SU-DHL-6 (cell line): Measurements from ENCODE around the gene NBPF3.

ENCODE experiments used
- H2AFZ ChIP-seq: fragments of 200-600 bp; sonication (generic); 2 replicates; pipeline ENCODE4 v1.6.1; 2014; ENCODE audit warnings: low read depth, mild to moderate bottlenecking, moderate library complexity, mixed read lengths, antibody characterized with exemption, low read length; ENCODE audit not compliant: severe bottlenecking
- H3F3A ChIP-seq: fragments of 200-600 bp; shearing (Covaris generic); 2 replicates; pipeline ENCODE4 v1.6.0; 2016; ENCODE audit warnings: antibody characterized with exemption, mild to moderate bottlenecking; ENCODE audit not compliant: insufficient read depth
- H3K27ac ChIP-seq: fragments of 200-600 bp; sonication (generic); 2 replicates; pipeline ENCODE4 v1.5.1; 2016; ENCODE audit warnings: low read depth, mild to moderate bottlenecking, low read length, moderate library complexity, mixed read lengths
- H3K27me3 ChIP-seq: fragments of 200-600 bp; sonication (generic), shearing (Covaris generic); 2 replicates; pipeline ENCODE4 v1.6.0; 2014; ENCODE audit warnings: mild to moderate bottlenecking, low read length
- H3K36me3 ChIP-seq: fragments of 200-600 bp; sonication (generic); 2 replicates; pipeline ENCODE4 v1.6.1; 2014; ENCODE audit warnings: mild to moderate bottlenecking, low read length, mixed read lengths
- H3K4me2 ChIP-seq: fragments of 300-600, 200-600 bp; shearing (Covaris generic), sonication (generic); 2 replicates; pipeline ENCODE4 v1.6.0; 2014; ENCODE audit warnings: low read length, low read depth, mild to moderate bottlenecking; ENCODE audit not compliant: poor library complexity, severe bottlenecking
- H3K4me3 ChIP-seq: fragments of 200-600 bp; sonication (generic); 2 replicates; pipeline ENCODE4 v1.5.1; 2014; ENCODE audit warnings: antibody characterized with exemption, low read length, mild to moderate bottlenecking, mixed read lengths; ENCODE audit not compliant: insufficient read depth, poor library complexity, severe bottlenecking
- H3K79me2 ChIP-seq: fragments of 200-600 bp; sonication (generic); 2 replicates; pipeline ENCODE4 v1.6.1; 2014; ENCODE audit warnings: mild to moderate bottlenecking, low read length, moderate library complexity; ENCODE audit not compliant: insufficient read depth
- H3K9ac ChIP-seq: fragments of 200-600 bp; sonication (generic); 2 replicates; pipeline ENCODE4 v1.7.0; 2014; ENCODE audit warnings: mild to moderate bottlenecking, low read length
- H3K9me2 ChIP-seq: fragments of 200-600 bp; sonication (generic); replicated peaks from 2 replicates; pipeline ENCODE4 v1.6.1; 2014; ENCODE audit warnings: low read length; ENCODE audit not compliant: insufficient read depth
- H3K9me3 ChIP-seq: fragments of 200-600 bp; sonication (generic); 2 replicates; pipeline ENCODE4 v1.6.1; 2014; ENCODE audit warnings: low read length, mixed read lengths; ENCODE audit not compliant: insufficient read depth
- H4K20me1 ChIP-seq: fragments of 200-600 bp; sonication (generic); 2 replicates; pipeline ENCODE4 v1.6.1; 2014; ENCODE audit warnings: low read depth, mild to moderate bottlenecking, antibody characterized with exemption, low read length, moderate library complexity, mixed read lengths
- EZH2phosphoT487 ChIP-seq: fragments of 200-600 bp; sonication (generic), shearing (Covaris generic); conservative IDR thresholded peaks from 2 replicates; pipeline ENCODE4 v1.6.1; 2018; ENCODE audit warnings: mild to moderate bottlenecking, antibody characterized with exemption, low read length, moderate library complexity, mixed read lengths
- TF ChIP-seq, protein P1 (sequence below): fragments of 200-600 bp; sonication (generic); IDR thresholded peaks from one replicate; pipeline ENCODE4 v1.5.1; 2017; ENCODE audit warnings: antibody characterized with exemption, mild to moderate bottlenecking, low read length, moderate library complexity; ENCODE audit not compliant: insufficient read depth, poor library complexity, severe bottlenecking

The NBPF3 gene

DNA sequence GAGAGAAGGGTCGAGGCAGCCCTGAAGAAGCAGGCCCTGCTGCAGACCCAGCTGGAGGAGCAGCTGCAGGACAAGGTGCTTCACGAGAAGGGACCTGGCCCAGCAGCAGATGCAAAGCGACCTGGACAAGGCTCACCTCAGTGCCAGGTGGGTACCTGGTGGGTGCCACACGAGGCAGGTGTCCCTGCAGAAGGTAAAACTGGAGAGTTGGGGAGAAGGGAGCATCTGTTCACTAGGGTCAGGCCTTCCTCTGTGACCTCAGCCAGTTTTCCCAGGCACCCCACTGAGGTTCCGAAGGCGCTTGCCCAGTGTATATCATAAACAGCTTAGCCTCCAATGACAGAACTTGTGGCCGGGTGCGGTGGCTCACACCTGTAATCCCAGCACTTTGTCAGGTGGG lies 5.5 kb upstream of the NBPF3 start:
- no peak overlapping the region for H3K4me2 ChIP-seq
- no peak overlapping the region for H3K27ac ChIP-seq
- TF ChIP-seq EZH2phosphoT487: no peak
- TF ChIP-seq, protein P1, sequence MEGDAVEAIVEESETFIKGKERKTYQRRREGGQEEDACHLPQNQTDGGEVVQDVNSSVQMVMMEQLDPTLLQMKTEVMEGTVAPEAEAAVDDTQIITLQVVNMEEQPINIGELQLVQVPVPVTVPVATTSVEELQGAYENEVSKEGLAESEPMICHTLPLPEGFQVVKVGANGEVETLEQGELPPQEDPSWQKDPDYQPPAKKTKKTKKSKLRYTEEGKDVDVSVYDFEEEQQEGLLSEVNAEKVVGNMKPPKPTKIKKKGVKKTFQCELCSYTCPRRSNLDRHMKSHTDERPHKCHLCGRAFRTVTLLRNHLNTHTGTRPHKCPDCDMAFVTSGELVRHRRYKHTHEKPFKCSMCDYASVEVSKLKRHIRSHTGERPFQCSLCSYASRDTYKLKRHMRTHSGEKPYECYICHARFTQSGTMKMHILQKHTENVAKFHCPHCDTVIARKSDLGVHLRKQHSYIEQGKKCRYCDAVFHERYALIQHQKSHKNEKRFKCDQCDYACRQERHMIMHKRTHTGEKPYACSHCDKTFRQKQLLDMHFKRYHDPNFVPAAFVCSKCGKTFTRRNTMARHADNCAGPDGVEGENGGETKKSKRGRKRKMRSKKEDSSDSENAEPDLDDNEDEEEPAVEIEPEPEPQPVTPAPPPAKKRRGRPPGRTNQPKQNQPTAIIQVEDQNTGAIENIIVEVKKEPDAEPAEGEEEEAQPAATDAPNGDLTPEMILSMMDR: no peak
- no peaks in the 10 kb centered on the region for H3F3A ChIP-seq
- H3K79me2 ChIP-seq: no peaks in the 10 kb centered on the region
- H3K4me3 ChIP-seq: no peak overlapping the region
- H4K20me1 ChIP-seq: no peaks in the 10 kb centered on the region
- no peaks in the 10 kb centered on the region for H3K9me2 ChIP-seq
- no peak overlapping the region for H3K9ac ChIP-seq
- no peaks in the 10 kb centered on the region for H3K27me3 ChIP-seq
- H3K36me3 ChIP-seq: no peaks in the 10 kb centered on the region
- H2AFZ ChIP-seq: no peak overlapping the region
- no peaks in the 10 kb centered on the region for H3K9me3 ChIP-seq

DNA sequence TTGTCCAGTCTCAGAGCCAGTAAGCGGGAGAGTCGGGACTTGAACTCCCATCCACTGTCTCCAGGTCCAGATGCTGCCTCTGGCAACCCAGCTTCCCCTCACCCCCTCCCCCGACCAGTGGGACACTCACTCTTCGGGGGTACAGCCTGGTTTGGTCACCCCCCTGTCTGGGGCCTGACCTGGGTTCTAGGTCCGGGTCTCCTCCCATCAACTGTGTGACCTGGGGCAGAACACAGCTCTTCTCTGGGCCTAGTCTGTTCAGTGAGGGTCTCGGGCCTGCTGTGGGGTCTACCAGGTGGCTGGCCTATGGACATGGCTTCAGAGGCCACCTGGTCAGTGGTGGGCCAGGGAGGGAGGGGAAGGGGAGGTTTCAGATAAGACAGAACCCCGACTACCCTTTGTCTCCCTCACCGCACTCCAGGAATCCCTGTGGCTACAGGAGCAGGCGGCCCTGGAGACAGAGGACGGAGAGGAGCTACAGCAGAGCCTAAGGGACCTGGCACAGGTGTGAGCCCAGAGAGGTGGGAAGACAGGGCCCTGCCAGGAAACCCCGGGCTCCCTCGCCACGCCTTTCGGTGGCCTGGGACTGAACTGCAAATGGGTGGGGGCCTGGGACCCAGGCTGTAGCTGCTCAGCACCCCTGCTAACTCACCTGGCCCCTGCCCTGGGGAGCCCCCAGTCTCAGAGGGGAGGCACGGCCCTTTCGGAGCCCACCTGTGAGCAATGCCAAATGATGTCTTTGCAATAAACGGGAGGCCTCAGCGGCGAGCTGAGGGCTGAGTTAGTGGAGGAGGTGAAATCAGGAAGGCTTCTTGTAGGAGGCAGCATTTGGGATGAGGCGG lies 4.1 kb upstream of the NBPF3 start:
- Histone ChIP-seq H3K9ac (no peak overlapping the region), H3K27me3 (no peaks in the 10 kb centered on the region), H4K20me1 (no peaks in the 10 kb centered on the region), H3K9me2 (no peaks in the 10 kb centered on the region), H3K9me3 (no peaks in the 10 kb centered on the region), H3K79me2 (0 out of 2 replicates have a peak, but pooled peaks cover under 1% of the 10 kb centered on the region), H3K4me2 (no peak overlapping the region), H3K4me3 (no peak overlapping the region), H3F3A (no peaks in the 10 kb centered on the region), H3K36me3 (no peaks in the 10 kb centered on the region), H3K27ac (no peak overlapping the region), H2AFZ (no peak overlapping the region)
- TF ChIP-seq EZH2phosphoT487: no peak
- TF ChIP-seq, protein P1: no peak

DNA sequence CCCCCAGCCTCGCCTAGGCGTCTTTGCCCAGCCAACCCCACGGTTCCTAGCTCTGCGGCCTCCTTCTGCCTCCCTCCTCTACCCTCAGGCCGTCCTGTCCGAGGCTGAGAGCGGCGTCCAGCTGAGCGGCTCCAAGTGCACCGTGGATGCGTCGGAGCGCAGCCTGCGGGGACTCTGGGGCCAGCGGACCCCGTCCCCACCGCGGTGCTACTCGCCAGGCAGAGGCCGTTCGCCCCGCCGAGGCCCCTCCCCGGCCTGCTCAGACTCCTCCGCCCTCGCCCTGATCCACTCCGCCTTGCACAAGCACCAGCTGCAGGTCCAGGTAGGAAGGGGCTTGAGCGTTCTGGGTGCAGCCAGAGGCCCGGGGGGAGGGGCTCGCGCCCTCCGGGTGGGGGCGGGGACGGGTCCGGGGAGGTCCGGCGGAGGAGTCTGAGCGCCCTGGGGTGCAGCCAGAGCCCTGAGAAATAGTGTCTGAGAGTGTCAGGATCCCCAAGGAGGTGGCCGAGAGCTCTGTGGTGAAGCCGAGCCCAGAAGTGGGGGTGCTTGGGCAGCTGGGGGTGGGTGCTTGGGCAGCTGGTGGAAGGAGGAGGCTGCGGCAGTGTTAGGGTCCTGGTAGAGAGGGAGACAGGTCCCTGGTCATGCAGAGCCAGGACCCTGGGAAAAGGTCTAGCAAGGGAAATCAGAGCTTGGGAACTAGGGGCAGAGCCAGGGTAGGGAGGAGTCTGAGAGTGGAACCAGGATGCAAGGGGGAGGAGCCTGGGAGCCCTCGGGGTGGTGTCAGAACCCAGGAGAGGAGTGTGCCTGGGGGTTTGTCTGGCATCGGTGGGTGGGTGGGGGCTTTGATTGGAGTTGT lies 3.2 kb upstream of the NBPF3 start:
- Histone ChIP-seq H3K9me3 (no peaks in the 10 kb centered on the region), H3K4me2 (no peak overlapping the region), H3K4me3 (no peak overlapping the region), H3F3A (no peaks in the 10 kb centered on the region), H3K9me2 (no peaks in the 10 kb centered on the region), H4K20me1 (no peaks in the 10 kb centered on the region), H3K79me2 (peaks cover 6% of the 10 kb centered on the region; the same call in 1 of the 2 replicates), H3K36me3 (no peaks in the 10 kb centered on the region), H2AFZ (no peak overlapping the region), H3K27ac (no peak overlapping the region), H3K27me3 (no peaks in the 10 kb centered on the region), H3K9ac (no peak overlapping the region)
- TF ChIP-seq, protein P1: no peak
- no peak for TF ChIP-seq EZH2phosphoT487
